Activated CD8-positive, alpha-beta memory T cell treated with anti-CD3 and anti-CD28 coated beads, Interleukin-2, amount 50 U/mL, for 24 hours (primary cell): Measurements from ENCODE around the gene KIF15.
A peak's percentile ranks its signal among the peaks of the same experiment; 100 is the strongest.
"Not testable (repeated sequence)": the region's sequence is repeated elsewhere in the genome, so short reads cannot be mapped to it uniquely, and the experiment has no call there.

Experiments
- DNase-seq: peaks from one replicate; pipeline ENCODE4 v3.0.0-alpha.2; 2020; ENCODE audit errors: extremely low read depth

Gene KIF15

GRCh38 chr3:44761424-44762169 is at the start of gene KIF15, which contains the start of gene KIAA1143:
KIF15 (plus strand) TSS chr3:44761794; CDS start chr3:44761866, 72 bp downstream.
KIAA1143 (minus strand) TSS chr3:44761619; CDS start chr3:44761602, 17 bp downstream.
- DNase-seq, result peak; percentile 96

GRCh38 chr3:44712455-44713075 is 49.0 kb upstream of the KIF15 start, which contains the start of gene ZNF502:
ZNF502 (plus strand) TSS chr3:44712660; CDS start chr3:44720262, 7,602 bp downstream.
- peak; percentile 29 for DNase-seq

- DNase-seq, result no peak
Observed at GRCh38 chr3:44721231-44722102, 40.1 kb upstream of the KIF15 start.

GRCh38 chr3:44722103-44722401 is 39.5 kb upstream of the KIF15 start:
- no peak for DNase-seq

GRCh38 chr3:44729384-44729910 is 32.1 kb upstream of the KIF15 start, which contains the start of gene ZNF501:
ZNF501 (plus strand) TSS chr3:44729635; CDS start chr3:44734422, 4,787 bp downstream.
- peak; percentile 80 for DNase-seq

GRCh38 chr3:44734646-44735168 is 26.9 kb upstream of the KIF15 start:
- DNase-seq, result no peak

- DNase-seq, result no peak
Observed at GRCh38 chr3:44761101-44761423, 532 bp upstream of the KIF15 start.

- DNase-seq, result no peak
Observed at GRCh38 chr3:44762170-44762677, 630 bp downstream of the KIF15 start.

GRCh38 chr3:44762690-44763089 is 1.1 kb downstream of the KIF15 start:
- no peak for DNase-seq

- no peak for DNase-seq
Observed at GRCh38 chr3:44764248-44764647, 2.7 kb downstream of the KIF15 start.

GRCh38 chr3:44771424-44772098 is 10.0 kb downstream of the KIF15 start:
- DNase-seq, result no peak

- DNase-seq, result no peak
Observed at GRCh38 chr3:44772099-44772442, 10.5 kb downstream of the KIF15 start.

GRCh38 chr3:44782891-44783290 is 21.3 kb downstream of the KIF15 start:
- no peak for DNase-seq

GRCh38 chr3:44795197-44795596 is 33.6 kb downstream of the KIF15 start:
- DNase-seq, result no peak

- DNase-seq, result no peak
Observed at GRCh38 chr3:44802011-44802410, 40.4 kb downstream of the KIF15 start.

- no peak for DNase-seq
Observed at GRCh38 chr3:44803298-44803697, 41.7 kb downstream of the KIF15 start.

GRCh38 chr3:44805960-44806359 is 44.4 kb downstream of the KIF15 start:
- DNase-seq, result no peak

- DNase-seq, result no peak
Observed at GRCh38 chr3:44814751-44815150, 53.2 kb downstream of the KIF15 start.

GRCh38 chr3:44816334-44816733 is 54.7 kb downstream of the KIF15 start:
- not testable (repeated sequence) for DNase-seq

GRCh38 chr3:44821206-44821605 is 59.6 kb downstream of the KIF15 start:
- not testable (repeated sequence) for DNase-seq

- DNase-seq, result no peak
Observed at GRCh38 chr3:44825264-44825925, 63.8 kb downstream of the KIF15 start.
